GM19438 (cell line): ENCODE measurements around the gene FGD4.
"Not testable (repeated sequence)": the region's sequence is repeated elsewhere in the genome, so short reads cannot be mapped to it uniquely, and the experiment has no call there.

ENCODE experiments used
- ATAC-seq: cut with Tn5 transposase; IDR thresholded peaks from one replicate; pipeline ENCODE4 v1.9.1; 2021; ENCODE audit warnings: low read depth; ENCODE audit not compliant: unreplicated experiment

FGD4 gene

DNA sequence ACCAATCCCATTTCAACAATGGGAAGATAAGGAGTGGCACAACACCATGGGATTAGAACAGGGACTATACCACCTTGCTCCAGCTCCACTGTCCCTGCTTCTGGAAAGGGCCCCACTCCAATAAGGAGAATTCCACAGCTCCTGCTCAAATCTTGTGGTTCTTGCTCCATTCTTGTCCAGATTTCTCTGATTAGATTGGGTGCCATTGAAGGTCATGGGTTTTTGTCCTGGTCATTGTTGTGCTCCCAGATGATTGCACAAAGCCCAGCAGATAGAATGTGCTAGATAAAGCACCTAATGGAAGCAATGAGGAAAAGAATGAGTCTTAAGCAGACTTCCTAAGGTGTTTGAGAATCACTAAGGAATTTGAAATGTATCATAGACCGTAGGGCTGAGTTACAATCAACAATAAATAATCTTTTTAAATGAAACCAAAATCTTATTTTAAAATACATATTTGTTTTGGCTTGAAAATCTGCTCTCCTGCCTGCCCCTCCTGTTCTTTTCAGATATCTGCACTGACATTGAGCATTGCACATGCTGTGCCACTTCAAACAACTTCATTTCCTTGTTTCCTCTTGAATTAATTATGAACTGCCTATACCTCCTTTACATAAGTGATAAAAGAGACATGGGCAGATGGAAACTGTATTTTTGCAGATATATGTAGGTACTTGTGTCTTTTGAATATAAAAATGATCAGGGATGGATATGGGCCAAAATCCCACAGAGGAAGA lies 115.9 kb downstream of the FGD4 start:
- no peak for ATAC-seq

DNA sequence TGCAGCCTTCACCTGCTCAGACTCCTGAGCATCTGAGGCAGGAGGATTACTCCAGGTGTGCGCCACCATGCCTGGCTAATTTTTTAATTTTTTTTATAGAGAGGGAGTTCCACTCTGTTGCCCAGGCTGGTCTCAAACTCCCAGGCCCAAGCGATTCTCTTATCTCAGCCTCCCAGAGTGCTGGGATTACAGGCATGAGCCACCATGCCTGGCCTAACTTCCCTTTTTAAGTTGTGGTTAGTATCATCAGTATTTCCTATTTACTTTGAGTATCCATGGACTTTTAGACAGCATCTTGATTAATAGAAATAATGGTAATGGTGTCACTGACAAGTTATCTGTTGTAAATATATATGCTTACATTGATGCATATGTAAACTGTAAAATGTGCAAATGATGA lies 116.9 kb downstream of the FGD4 start:
- no peak for ATAC-seq

DNA sequence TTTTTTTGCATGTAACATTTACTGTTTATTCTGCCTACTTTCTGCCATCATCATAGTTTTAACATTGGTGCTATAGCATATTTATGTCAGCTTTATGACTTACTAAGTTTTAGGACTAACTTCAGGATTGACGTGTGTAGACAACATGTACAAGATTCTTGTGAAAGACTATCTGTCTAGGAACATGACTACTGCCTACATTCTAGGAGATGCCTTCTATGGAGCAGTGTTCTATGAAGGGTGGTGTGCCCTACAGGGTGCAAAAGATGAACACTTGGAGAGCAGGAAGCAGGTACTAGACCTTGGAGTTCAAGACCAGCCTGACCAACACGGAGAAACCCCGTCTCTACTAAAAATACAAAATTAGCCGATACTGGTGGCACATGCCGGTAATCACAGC lies 118.6 kb downstream of the FGD4 start:
- ATAC-seq = no peak

DNA sequence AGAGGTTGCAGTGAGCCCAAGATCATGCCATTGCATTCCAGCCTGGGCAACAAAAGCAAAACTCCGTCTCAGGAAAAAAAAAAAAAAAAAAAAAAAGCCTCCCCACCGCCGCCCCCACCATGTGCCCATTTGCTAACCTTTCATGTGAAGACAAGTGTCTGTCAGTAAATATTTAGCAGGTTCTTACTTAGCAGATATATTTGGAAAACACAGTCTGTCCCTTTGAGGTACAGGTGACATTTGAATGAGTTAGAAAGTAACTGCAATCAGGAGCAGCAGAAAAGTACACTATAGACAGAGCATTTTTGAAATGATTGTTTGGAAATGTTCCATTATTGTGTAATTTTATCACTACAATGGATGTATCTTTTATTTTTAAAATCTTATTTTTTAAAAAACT lies 119.7 kb downstream of the FGD4 start:
- no peak for ATAC-seq

DNA sequence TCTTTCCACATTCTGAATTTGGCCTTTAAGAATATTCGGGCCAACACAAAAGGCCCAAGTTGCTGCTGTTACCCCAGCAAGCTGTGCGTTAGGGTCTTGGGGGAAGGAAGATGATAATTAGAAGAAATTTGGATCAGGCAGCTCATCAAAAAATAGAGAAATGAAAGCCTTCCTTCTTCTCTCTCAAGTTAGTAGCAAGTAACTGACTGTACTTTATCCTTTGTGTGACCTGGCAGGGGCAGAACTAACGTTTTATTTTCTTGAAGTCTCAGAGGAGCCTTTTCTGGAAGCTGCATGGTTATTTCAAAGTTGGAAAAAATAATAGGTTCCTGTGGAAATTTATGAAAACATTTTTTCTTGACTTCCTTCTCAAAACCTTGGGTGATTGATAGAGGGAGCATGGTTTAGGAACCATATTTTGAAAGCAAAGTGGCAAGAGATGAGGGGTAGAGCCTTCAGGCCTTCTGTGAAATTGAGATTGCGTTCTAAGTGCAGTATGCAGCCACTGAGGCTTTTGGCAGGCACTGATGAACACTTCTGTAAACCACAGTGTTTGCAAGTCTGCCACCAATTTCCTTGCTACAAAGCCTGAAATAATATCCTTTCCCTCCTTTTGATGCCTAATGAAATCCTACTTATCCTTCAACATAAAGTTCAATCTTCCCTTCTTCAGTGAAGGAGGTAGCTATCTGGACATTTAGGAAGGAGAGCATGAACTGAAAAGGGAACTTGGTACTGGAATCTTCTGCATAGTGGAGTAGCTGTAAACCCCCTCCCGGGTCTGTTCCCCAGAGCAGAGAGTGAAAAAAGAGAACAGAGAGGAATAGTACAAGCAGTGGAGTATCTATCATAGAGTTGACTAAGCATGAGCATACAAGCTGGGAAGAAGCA lies 123.2 kb downstream of the FGD4 start:
- ATAC-seq = no peak

DNA sequence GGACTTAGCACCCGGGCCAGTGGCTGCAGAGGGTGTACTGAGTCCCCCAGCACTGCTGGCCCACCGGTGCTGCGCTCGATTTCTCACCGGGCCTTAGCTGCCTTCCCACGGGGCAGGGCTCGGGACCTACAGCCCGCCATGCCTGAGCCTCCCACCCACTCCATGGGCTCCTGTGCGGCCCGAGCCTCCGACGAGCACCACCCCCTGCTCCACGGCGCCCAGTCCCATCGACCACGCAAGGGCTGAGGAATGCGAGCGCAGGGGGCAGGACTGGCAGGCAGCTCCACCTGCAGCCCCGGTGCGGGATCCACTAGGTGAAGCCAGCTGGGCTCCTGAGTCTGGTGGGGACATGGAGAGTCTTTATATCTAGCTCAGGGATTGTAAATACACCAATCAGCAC lies 126.4 kb downstream of the FGD4 start:
- not testable (repeated sequence) for ATAC-seq

DNA sequence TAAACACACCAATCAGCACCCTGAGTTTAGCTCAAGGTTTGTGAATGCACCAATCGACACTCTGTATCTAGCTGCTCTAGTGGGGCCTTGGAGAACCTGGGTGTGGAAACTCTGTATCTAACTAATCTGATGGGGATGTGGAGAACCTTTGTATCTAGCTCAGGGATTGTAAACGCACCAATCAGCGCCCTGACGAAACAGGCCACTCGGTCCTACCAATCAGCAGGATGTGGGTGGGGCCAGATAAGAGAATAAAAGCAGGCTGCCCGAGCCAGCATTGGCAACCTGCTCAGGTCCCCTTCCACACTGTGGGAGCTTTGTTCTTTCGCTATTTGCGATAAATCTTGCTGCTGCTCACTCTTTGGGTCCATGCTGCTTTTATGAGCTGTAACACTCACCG lies 127.0 kb downstream of the FGD4 start:
- ATAC-seq = not testable (repeated sequence)

DNA sequence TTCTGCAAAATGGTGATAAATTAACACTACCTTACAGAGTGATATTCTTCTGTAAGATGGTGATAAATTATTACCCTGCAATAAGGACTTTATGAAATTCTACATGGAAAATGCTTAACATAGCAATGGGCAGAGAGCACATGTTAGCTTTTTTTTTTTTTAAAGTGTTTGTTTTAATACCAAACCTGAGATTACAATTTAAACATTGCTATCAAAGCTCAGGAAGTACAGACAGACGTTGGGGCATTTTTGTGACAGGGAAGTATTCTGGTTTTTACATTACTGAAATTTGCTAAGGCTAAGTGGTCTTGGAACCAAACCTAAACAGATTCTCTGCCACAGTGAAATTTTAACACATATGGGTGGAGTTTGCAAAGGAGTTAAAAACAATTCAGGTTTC lies 133.1 kb downstream of the FGD4 start:
- no peak for ATAC-seq

DNA sequence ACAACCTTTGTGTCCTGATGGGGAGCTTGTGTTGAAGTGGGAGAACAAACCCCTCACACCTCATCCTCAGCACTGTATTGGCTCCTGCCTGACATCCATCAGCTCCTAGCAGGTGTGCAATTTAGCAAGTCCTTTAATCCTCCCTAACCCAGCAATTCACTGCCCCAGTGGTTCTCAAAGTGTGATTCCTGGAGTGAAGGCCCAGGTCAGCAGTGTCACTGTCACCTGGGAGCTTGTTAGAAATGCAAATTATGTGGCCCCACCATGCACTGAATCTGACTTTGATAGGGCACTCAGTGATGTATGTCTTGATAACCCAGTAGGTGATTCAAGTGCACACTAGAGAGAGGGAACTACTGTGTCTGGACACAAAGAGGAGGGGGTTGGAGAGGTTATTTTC lies 133.6 kb downstream of the FGD4 start:
- ATAC-seq = no peak

DNA sequence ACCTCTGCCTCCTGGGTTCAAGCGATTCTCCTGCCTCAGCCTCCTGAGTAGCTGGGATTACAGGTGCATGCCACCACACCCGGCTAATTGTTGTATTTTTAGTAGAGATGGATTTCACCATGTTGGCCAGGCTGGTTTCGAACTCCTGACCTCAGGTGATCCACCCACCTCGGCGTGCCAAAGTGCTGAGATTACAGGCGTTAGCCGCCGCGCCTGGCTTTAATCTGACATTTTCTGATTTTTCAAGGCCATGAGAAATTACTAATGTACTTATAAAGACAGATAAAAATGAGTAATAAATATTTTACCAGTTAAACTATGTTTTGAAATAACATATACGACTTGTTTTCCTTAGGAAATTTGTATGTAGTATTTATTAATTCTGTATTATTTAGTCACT lies 134.1 kb downstream of the FGD4 start:
- ATAC-seq = not testable (repeated sequence)

DNA sequence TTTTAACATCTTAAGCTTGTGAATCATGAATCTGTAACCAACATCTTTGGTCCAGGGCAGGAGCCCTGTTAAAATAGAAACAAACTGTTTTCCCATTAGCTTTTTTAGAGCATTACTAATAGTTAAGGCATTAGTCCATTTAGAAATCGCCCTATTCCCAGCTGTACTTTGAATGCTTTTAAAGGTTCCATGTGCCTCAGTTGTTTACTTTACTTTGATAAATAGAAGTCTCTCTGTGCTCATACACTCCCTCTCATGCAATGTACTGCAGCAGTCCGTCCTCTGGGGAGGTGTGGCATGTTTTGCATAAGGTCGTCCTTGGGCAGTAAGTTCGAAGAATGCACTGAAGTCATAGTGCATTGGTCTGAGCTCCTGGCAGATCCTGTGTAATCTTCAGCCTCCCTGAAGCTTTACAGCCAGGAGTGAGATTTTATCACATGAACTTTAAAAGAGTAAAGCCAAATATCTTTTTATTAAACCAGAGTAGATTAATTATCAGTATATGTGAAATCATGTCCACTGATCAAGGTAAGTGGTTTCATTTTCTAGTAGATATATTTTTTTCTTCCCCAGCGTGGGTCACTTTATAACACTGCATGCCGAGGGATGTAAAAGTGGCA lies 134.7 kb downstream of the FGD4 start:
- ATAC-seq = peak; percentile 65

DNA sequence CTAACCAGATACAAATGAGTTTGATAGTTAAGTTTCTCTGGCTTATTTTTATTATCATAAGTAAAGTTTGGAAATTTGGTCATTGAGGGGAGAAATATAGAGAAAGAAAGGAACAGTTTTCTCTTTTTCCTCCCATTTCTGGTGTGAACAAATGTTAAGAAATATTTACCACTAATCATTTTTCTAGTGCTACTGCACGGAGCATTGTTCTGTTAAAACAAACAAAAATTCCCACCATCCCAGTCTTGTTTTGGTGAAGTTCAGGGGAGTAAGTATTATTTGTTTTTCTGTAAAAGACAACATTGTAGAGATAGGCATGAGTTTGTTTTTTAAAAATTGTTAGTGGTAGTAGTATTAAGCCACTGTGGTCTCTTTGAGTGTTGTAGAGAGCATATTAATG lies 135.3 kb downstream of the FGD4 start:
- ATAC-seq = no peak

DNA sequence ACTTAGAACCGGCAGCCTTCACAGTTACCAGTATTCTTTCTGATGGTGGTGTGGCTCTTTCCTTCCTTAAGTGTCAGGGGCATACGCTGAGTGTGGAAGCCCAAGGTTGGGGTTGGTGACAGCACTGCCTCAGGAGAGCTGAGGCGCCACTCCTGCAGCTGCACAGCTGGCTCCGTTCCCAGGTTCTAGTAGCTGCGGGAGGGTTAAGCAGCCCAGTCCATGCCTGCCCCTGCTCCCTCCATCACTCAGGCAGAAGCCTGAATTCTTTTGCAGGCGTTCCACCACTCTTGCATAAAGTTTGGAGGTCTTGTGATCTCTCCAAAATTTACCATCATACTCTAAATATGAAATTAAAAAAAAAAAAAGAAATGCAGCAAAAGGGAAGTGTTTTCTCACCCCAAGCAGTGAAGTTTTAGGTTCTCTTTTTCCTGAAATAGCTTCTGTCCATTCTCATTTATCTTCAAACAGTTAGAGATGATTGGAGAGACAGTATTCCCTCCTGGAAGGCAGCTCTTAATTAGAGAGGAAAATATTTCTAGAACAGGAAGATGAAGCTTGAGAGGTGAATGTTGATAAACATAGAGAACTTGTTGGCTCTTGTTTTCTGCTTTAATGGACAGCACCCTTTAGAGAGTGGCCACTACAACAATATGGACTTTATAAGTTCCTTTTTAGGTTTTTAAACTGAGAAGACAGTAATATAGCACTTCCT lies 136.1 kb downstream of the FGD4 start:
- no peak for ATAC-seq

DNA sequence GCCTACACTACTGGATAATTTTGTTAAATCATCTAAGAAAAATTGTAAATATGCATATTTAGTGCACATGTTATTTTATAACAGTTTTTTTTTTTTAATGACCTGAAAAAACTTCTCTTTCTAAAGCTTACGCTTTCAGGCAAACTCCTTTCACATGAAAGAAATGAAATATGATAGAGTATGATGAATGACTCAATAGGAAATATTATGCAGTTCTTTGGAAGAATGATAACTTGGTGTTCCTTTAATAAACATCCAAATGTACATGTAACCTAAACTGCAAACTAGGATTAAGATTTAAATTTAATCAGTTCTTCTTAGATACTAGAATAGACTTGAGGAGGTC lies 136.6 kb downstream of the FGD4 start:
- ATAC-seq = no peak

DNA sequence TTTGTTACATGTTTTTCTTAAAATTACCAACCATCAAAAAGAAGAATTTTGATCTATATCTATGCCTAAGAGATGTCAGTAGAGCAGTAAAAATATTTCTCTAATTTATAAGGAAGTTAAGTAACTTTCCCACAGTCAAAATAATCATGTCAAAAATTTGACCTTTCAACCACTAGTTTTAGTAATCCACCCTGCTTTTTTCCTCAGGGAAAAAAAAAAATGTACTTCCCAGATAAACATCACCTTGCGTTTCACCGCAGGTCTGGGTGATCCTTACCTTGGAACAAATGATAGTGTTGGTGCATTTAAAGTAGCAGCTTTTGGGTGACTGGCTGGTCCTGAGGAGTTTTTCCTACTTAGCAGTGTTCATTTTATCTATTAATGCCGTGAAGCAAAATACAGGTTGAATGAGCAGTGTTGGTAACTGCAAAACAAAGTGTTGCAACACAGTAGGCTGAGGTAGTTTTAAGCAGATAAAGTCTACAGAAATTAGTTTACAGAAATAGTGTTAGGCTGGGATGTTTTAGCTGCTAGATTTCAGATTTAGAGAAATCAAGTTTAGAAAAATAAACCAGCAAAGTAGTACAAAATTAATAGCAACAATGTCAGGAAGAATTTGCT lies 142.5 kb downstream of the FGD4 start:
- no peak for ATAC-seq

DNA sequence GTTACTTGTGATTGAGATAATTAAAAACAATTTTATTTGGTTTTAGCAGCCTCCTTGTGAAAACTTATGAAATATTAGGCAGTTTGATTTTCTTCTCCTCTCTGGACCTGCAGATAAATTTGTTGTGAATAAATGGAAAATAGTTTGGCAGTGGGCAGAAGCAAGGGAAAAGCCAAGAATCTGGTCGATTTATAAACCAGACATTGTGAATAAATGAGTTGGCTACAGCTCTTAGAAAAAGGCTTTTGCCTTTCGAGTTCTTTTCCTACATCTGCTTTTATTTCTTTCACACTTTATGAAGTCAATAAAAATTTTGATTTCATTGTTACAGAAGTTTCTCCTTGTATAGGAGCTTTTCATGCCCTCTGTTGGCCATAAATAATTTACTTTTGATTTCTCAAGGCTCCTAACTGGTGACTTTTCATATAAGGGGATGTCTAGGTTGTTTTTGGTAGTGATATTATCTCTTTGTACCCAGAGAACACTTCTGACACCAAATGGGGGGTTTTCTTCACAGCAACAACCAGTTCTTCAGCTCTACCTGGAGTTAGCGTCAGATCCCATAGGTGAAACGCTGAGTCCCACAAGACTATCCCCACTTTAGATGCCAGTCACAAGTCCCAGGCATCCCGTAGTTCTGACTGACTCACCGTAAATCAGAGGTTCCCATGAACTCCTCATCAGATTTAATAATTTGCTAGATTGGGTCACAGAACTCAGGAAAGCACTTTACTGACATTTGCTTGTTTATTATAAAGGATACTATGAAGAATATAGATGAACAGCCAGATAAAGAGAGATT lies 143.3 kb downstream of the FGD4 start:
- ATAC-seq = no peak

DNA sequence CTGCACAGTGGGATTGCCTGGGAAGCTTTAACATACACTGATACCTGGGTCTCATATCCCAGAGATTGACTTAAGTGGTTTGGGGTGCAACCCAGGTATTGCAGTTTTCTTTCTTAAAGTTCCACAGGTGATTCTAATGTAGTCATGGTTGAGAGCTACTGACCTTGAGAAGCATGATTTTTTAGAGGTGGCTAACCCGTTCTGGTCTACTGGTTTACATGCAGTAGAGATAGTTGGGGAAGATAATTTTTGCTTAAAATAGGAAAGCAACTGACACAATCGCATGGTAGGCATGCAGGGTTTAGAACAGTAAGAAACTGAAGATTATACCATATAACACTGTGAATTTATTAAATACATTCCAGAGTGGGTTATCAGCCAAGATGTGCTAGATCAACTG lies 145.5 kb downstream of the FGD4 start:
- no peak for ATAC-seq

DNA sequence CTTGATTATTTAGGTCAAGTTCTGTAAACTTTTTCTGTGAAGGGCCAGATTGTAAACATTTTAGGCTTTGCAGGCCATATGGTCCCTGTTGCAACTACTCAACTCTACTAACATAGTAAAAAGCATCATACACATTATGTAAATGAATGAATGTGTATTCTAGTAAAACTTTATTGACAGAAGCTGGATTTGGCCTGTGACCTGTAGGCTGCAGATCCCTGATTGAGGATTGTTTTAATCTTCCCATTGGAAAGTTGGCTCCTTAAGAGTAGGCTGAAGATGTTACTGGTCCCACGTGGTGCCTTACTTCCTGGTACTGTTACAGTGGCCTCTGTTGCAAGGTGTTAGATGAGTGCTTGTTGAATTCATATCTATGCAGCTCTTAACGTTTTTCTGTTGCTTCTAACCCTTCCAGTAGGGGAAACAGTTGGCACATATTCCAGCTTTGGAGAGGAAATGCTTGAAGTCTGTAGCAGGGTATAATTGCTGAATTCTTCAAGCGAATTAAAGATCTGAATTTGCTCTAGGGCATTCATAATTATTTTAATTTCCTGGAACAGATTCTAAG lies 146.1 kb downstream of the FGD4 start:
- no peak for ATAC-seq

DNA sequence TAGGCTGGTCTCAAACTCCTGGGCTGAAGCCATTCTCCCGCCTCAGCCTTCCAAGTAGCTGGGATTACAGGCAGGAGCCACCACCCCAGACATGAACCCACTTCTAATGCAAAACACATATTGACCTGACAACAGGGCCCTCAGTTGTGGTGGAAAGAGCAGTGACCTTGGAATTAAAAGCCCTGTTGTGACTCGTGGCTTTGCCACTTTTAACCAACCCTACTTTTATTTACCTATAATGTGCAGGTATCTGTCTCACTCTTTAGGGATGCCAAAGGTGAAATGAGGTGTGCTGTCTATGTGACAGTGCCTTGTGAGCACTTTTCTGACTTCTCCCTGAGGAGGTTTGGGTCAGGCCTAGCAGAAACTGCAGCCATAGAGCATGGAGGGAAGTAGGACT lies 146.9 kb downstream of the FGD4 start:
- ATAC-seq = no peak
